B cell (primary cell): ENCODE data around the gene POF1B. TPM values are rescaled to one million over a fixed set of nuclear protein-coding genes. Genes with fewer than 3 reads are reported as not detected.

Source experiments
- ATAC-seq: fragments of 200-7000 bp; cut with Tn5 transposase; one replicate; pipeline ENCODE4 v1.10.0; 2021; ENCODE audit warnings: low read depth, mild to moderate bottlenecking, moderate number of reproducible peaks, moderate library complexity
- CTCF ChIA-PET: fragments of 350-600 bp; sonication (Branson Sonifier 250); formaldehyde crosslinking; loops from one replicate; lab custom pipeline; 2021; ENCODE audit warnings: antibody characterized with exemption, inconsistent platforms; lab: Charles Lee
- POLR2A ChIA-PET: fragments of 350-600 bp; sonication (Branson Sonifier 250); formaldehyde crosslinking; loops from one replicate; lab custom pipeline; 2021; ENCODE audit warnings: antibody characterized with exemption; lab: Charles Lee
- DNase-seq: peaks from one replicate; pipeline ENCODE4 v3.0.0; 2013
- H2AFZ ChIP-seq: 2 replicates; pipeline ENCODE4 v1.6.1; 2012; ENCODE audit warnings: mild to moderate bottlenecking, low read depth, low read length; ENCODE audit not compliant: insufficient read depth, poor library complexity, severe bottlenecking
- H3K27ac ChIP-seq, 2 donors: 1 replicate in 1 of 2; 2 replicates in 1 of 2; pipeline ENCODE4 v1.5.1; 2012 to 2013; ENCODE audit warnings: low read length in 2 of 2, mild to moderate bottlenecking in 2 of 2, moderate library complexity in 1 of 2
- H3K27me3 ChIP-seq, 4 experiments: fragments of 200-600 bp in 1 of 4; sonication (generic) in 1 of 4; replicated peaks in 1 of 4; 1 replicate in 2 of 4; 2 replicates in 2 of 4; pipeline versions ENCODE4 v1.6.1 to v1.7.0; 2013 to 2016; ENCODE audit warnings: low read length in 3 of 4, mild to moderate bottlenecking in 2 of 4, mixed read lengths in 1 of 4, moderate library complexity in 1 of 4; ENCODE audit not compliant: insufficient read depth in 4 of 4, control insufficient read depth in 3 of 4; ENCODE audit errors: control extremely low read depth in 1 of 4
- H3K36me3 ChIP-seq, 2 experiments: replicated peaks in 1 of 2; 1 replicate in 1 of 2; 2 replicates in 1 of 2; pipeline versions ENCODE4 v1.6.1 to v1.7.1; 2013; ENCODE audit warnings: low read length in 1 of 2; ENCODE audit not compliant: insufficient read depth in 2 of 2, control insufficient read depth in 1 of 2; ENCODE audit errors: control extremely low read depth in 1 of 2, extremely low read depth in 1 of 2
- H3K4me1 ChIP-seq, 2 donors: fragments of 200-600 bp in 1 of 2; sonication (generic) in 1 of 2; 1 replicate in 1 of 2; 2 replicates in 1 of 2; pipeline versions ENCODE4 v1.5.1 to v1.6.1; 2013 to 2017; ENCODE audit warnings: low read length in 2 of 2; ENCODE audit not compliant: control insufficient read depth in 2 of 2, insufficient read depth in 2 of 2
- H3K4me2 ChIP-seq: replicated peaks from 2 replicates; pipeline ENCODE3; 2012; ENCODE audit warnings: mild to moderate bottlenecking, low read depth, low read length; ENCODE audit not compliant: poor library complexity, severe bottlenecking
- H3K4me3 ChIP-seq, 5 experiments: fragments of 200-600 bp in 1 of 5; sonication (generic) in 1 of 5; 1 replicate in 3 of 5; 2 replicates in 2 of 5; pipeline versions ENCODE4 v1.5.1 to v1.7.0; 2011 to 2016; ENCODE audit warnings: low read length in 4 of 5, mild to moderate bottlenecking in 4 of 5, low read depth in 2 of 5, control low read depth in 1 of 5, moderate library complexity in 1 of 5; ENCODE audit not compliant: insufficient read depth in 1 of 5; ENCODE audit errors: control extremely low read depth in 1 of 5, extremely low read depth in 1 of 5
- H3K79me2 ChIP-seq: fragments of 200-600 bp; sonication (generic); one replicate; pipeline ENCODE4 v1.6.0; 2016; ENCODE audit warnings: low read length; ENCODE audit not compliant: control insufficient read depth, insufficient read depth
- H3K9ac ChIP-seq: fragments of 200-600 bp; sonication (generic); 2 replicates; pipeline ENCODE4 v1.6.1; 2017; ENCODE audit warnings: mild to moderate bottlenecking, low read length, moderate library complexity
- H3K9me3 ChIP-seq, 3 donors: one replicate each; pipeline versions ENCODE4 v1.6.1 to v1.7.1; 2013; ENCODE audit warnings: low read length in 2 of 3; ENCODE audit not compliant: control insufficient read depth in 2 of 3, insufficient read depth in 1 of 3; ENCODE audit errors: control extremely low read depth in 1 of 3
- H4K20me1 ChIP-seq: 2 replicates; pipeline ENCODE4 v1.6.0; 2012; ENCODE audit warnings: mild to moderate bottlenecking, low read length; ENCODE audit not compliant: insufficient read depth, control insufficient read depth, poor library complexity, severe bottlenecking
- H3K27ac Mint-ChIP-seq: one replicate; pipeline ENCODE4 v1.8.0; 2021; ENCODE audit warnings: mixed read lengths
- H3K27me3 Mint-ChIP-seq: one replicate; pipeline ENCODE4 v1.8.0; 2021; ENCODE audit warnings: mixed read lengths
- H3K4me1 Mint-ChIP-seq: one replicate; pipeline ENCODE4 v1.8.0; 2021; ENCODE audit warnings: mixed read lengths
- H3K4me3 Mint-ChIP-seq: one replicate; pipeline ENCODE4 v1.8.0; 2021; ENCODE audit warnings: mixed read lengths
- H3K9me3 Mint-ChIP-seq: one replicate; pipeline ENCODE4 v1.8.0; 2022; ENCODE audit warnings: mixed read lengths; ENCODE audit not compliant: insufficient read depth
- CTCF ChIP-seq: fragments of 200-600 bp; IDR thresholded peaks from one replicate; pipeline ENCODE4 v1.8.0; 2022; ENCODE audit warnings: antibody characterized with exemption, mild to moderate bottlenecking
- EZH2 ChIP-seq: IDR thresholded peaks from 2 replicates; pipeline ENCODE4 v1.6.1; 2012; ENCODE audit warnings: borderline replicate concordance, low read depth, mild to moderate bottlenecking, moderate library complexity, low read length; ENCODE audit not compliant: insufficient read depth, poor library complexity, severe bottlenecking
- WGBS: methylation state at CpG from one replicate; pipeline ENCODE4 v1.1.5; 2013; ENCODE audit warnings: missing lambda C conversion rate; ENCODE audit not compliant: insufficient coverage; 5-methylcytosine and 5-hydroxymethylcytosine counted together
- intact Hi-C: fragments of 100-400 bp; cut with micrococcal nuclease; formaldehyde crosslinking; loops from one replicate; pipeline ENCODE4 v1.10.0; 2022
- polyA plus RNA-seq: library from polyadenylated mRNA; depleted of rRNA; stranded (reverse); fragments of >200 nt; gene quantifications from 2 replicates; pipeline ENCODE4 v1.2.3, GENCODE V29; 2012
- total RNA-seq, 2 donors: library from RNA; stranded (reverse); fragments of 120-200 nt in 1 of 2; gene quantifications; 1 replicate in 1 of 2; 2 replicates in 1 of 2; pipeline versions ENCODE4 v1.2.3 to v1.2.4, GENCODE V29; 2013 to 2022

Gene POF1B
- total and polyA plus RNA-seq, 2 donors (not counting 1 experiment from before 2014, with no cell fraction given), result 0.78 to 1.9 TPM

DNA sequence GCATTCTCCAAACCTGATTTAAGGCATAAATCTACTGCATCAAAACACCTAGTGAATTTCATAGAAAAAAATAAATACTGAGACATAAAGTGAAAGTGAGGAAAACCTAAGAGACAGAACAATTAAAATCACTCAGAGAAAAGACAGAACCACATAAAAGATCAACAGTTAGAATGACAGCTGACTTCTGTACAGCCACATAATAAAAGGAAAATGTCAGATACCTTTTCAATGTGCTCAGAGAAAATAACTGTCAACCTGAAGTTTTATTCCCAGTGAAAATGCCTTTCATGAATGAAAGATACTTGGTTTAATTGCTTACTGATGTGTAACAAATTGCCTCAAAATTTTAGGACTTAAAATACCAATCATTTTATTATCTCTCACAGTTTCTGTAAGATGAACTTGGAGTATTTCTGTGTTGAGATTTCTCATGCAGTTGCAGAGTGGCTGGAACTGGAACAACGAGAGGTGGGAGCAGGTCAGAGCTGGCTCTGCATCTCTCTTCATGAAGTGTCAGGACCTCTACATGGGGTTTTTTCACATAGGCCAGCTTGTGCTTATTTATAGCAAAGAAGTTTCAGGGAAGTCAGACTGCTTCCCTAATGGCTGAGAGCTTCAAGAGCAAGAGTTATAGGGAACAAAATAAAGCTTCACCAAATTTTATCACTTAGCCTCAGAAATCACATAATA, 11.9 kb upstream of the POF1B start:
- Histone ChIP-seq H4K20me1 (no peaks in the 10 kb centered on the region), H3K9me3 (no peaks in the 10 kb centered on the region), H3K4me3 (no peak overlapping the region), H3K9ac (no peak overlapping the region), H3K4me2 (no peak overlapping the region), H3K27me3 (no peaks in the 10 kb centered on the region), H3K27ac (no peak overlapping the region), H3K4me1 (no peaks in the 10 kb centered on the region), H3K36me3 (no peaks in the 10 kb centered on the region), H2AFZ (no peak overlapping the region), H3K79me2 (no peaks in the 10 kb centered on the region)
- TF ChIP-seq EZH2 (no peak), CTCF (no peak)
- ChIA-PET POLR2A (no interaction called here), CTCF (no interaction called here)
- no peak overlapping the region for H3K27ac Mint-ChIP-seq
- intact Hi-C loops, result no loop called here
- no peak for ATAC-seq
- H3K27me3 Mint-ChIP-seq, result no peaks in the 10 kb centered on the region
- no peaks in the 10 kb centered on the region for H3K4me1 Mint-ChIP-seq
- no peaks in the 10 kb centered on the region for H3K9me3 Mint-ChIP-seq
- no CpG with 5 or more reads among the region's 1 CpG for WGBS
- no peak for DNase-seq
- no peak overlapping the region for H3K4me3 Mint-ChIP-seq

DNA sequence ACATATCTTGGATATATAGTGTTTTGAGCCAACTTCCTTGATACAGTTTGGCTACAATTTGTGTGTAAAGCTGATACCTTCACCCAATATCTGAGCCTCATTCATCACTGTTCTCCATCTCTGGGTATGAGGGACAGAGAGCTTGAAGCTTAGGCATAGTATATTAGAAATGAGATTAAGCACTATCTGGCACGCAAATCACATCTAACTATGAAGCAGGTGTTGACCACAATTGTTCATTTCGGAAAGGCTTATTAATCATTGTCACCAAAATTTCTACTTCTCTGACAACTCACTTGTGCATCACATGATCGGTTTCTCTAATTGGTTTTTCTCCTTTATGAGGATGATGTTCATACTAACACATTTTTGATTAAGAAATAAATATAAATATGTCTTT, 2.1 kb upstream of the POF1B start:
- POLR2A ChIA-PET, result no interaction called here
- H3K36me3 ChIP-seq, result no peaks in the 10 kb centered on the region
- ATAC-seq (no peak), DNase-seq (no peak)
- Mint-ChIP-seq H3K27me3 (no peaks in the 10 kb centered on the region), H3K9me3 (no peaks in the 10 kb centered on the region), H3K4me1 (peaks cover 3% of the 10 kb centered on the region), H3K27ac (no peak overlapping the region), H3K4me3 (no peak overlapping the region)
- H3K9me3 ChIP-seq, result no peaks in the 10 kb centered on the region
- H3K4me1 ChIP-seq, result no peaks in the 10 kb centered on the region
- H2AFZ ChIP-seq, result no peak overlapping the region
- H3K9ac ChIP-seq, result no peak overlapping the region
- H3K27ac ChIP-seq, result no peak overlapping the region
- intact Hi-C loops, result no loop called here
- no peaks in the 10 kb centered on the region for H3K79me2 ChIP-seq
- CTCF ChIA-PET, result no interaction called here
- no CpG with 5 or more reads among the region's 3 CpGs for WGBS
- no peaks in the 10 kb centered on the region for H3K27me3 ChIP-seq
- no peak overlapping the region for H3K4me3 ChIP-seq
- no peak overlapping the region for H3K4me2 ChIP-seq
- TF ChIP-seq EZH2 (no peak), CTCF (no peak)
- H4K20me1 ChIP-seq, result no peaks in the 10 kb centered on the region
